ENCODE data around the gene TRIM59.
A peak's percentile ranks its signal among the peaks of the same experiment; 100 is the strongest.

The TRIM59 gene

DNA sequence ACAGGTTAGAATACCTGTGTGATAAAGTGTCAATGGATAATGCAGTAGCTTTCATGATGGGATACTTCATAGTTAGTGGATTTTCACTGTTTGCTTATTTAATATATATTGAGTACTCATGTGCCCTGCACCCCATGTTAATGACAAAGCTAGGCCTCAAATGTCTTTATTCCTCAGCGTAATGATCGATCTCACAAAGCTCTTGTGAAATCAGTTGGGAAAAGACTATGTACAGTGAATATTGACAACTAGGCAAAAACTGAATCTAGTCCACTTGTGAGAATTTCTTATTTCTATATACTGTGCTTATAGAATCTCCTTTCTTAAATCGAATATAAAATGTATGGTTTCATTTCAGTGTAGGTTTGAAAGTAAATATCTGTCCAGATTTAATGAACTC lies 32.3 kb downstream of the TRIM59 start:
- TF ChIP-seq, protein P1, sequence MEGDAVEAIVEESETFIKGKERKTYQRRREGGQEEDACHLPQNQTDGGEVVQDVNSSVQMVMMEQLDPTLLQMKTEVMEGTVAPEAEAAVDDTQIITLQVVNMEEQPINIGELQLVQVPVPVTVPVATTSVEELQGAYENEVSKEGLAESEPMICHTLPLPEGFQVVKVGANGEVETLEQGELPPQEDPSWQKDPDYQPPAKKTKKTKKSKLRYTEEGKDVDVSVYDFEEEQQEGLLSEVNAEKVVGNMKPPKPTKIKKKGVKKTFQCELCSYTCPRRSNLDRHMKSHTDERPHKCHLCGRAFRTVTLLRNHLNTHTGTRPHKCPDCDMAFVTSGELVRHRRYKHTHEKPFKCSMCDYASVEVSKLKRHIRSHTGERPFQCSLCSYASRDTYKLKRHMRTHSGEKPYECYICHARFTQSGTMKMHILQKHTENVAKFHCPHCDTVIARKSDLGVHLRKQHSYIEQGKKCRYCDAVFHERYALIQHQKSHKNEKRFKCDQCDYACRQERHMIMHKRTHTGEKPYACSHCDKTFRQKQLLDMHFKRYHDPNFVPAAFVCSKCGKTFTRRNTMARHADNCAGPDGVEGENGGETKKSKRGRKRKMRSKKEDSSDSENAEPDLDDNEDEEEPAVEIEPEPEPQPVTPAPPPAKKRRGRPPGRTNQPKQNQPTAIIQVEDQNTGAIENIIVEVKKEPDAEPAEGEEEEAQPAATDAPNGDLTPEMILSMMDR (IDR thresholded peaks at IDR 0.05; ENCODE audit: low read depth, low read length, missing control alignments), result no peak
- in situ Hi-C loops (cut with HindIII; ENCODE audit: low sequenced_read_pairs), result no loop called here
- DNase-seq (ENCODE audit: low read depth), result no peak
- no peak overlapping the region for H3K4me3 ChIP-seq (ENCODE audit: low read depth, low read length)

DNA sequence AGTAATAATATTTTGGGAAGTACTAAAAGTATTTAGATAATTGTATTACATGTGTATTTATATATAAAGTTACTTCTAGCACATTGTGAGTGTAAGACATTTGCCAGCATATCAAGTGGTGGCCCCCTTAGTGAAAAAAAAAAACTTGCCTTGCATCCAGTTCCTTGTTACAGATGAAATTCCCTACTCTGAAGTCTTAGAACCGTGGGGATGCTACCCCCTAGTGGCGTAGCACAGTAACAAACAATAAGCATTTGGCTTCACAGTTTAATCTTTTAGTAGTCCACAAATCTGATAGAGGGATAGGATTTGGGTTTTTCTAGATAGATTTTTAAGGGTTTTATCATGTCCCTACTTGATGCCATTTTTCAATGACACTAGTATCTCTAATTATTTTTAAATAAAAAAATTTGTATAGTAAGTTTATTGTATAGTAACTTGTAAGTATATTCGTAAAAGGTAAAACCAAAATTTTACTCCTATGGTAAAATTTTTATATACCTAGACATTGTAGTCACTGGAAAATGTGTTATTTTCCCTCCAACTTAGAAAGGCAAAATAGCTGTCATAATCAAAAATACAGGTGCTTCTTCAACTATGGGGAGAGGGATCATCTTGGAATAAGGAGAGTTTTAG lies 35.9 kb downstream of the TRIM59 start:
- H3K4me3 ChIP-seq (ENCODE audit: low read depth, low read length), result no peak overlapping the region
- TF ChIP-seq, protein P1 (IDR thresholded peaks at IDR 0.05; ENCODE audit: low read depth, low read length, missing control alignments), result peak; percentile 86
- DNase-seq (ENCODE audit: low read depth), result peak; percentile 80
- in situ Hi-C loops (cut with HindIII; ENCODE audit: low sequenced_read_pairs), result no loop called here

DNA sequence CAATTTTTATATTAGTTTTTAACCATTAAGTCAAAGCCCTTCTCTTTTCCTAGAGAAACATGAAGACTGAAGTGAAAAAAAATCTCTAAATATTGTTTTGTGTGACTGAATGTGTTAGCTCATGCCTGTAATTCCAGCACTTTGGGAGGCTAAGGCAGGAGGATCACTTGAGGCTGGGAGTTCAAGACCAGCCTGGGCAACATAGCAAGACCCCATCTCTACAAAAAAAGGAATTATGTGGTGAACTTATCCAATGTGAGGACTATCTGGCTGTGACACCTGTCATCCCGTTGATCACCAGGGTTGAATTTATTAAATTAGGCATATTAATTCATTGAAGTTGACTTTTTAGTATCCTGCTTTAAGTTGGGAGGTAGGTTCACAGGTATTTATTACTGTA lies 37.1 kb downstream of the TRIM59 start:
- DNase-seq (ENCODE audit: low read depth), result no peak
- H3K4me3 ChIP-seq (ENCODE audit: low read depth, low read length), result no peak overlapping the region
- in situ Hi-C loops (cut with HindIII; ENCODE audit: low sequenced_read_pairs), result no loop called here
- TF ChIP-seq, protein P1 (IDR thresholded peaks at IDR 0.05; ENCODE audit: low read depth, low read length, missing control alignments), result no peak

DNA sequence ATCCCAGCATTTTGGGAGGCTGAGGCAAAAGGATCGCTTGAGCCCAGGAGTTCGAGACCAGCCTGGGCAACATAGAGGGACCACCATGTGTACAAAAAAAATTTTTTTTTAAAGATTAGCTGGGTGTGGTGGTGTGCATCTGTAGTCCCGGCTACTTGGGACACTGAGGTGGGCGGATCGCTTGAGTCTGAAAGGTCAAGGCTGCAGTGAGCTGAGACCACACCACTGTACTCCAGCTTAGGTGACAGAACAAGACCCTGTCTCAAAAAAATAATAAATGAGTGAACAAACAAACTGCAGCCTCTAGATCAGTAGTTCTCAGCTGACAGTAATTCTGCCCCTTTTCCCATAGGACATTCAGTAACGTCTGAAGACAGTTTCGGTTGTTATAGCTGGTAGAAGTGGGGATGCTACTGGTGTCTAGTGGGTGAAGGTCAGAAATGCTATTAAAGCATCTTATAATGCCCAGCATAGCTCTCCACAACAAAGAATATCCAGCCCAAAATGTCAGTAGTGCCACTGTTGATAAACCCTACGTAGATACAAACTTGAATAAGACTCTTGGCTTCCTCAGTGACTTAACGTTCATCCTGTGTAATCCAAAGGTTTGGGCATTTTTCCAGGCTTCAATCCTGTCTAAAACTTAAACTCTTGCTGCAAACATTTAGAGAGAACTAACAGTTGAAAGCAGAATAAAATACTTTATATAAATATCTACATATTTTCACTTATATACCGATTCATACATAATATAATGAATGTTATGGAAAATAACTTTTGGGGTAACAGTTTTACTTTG lies 39.6 kb downstream of the TRIM59 start:
- TF ChIP-seq, protein P1 (IDR thresholded peaks at IDR 0.05; ENCODE audit: low read depth, low read length, missing control alignments), result no peak
- in situ Hi-C loops (cut with HindIII; ENCODE audit: low sequenced_read_pairs), result no loop called here
- H3K4me3 ChIP-seq (ENCODE audit: low read depth, low read length), result no peak overlapping the region
- no peak for DNase-seq (ENCODE audit: low read depth)

DNA sequence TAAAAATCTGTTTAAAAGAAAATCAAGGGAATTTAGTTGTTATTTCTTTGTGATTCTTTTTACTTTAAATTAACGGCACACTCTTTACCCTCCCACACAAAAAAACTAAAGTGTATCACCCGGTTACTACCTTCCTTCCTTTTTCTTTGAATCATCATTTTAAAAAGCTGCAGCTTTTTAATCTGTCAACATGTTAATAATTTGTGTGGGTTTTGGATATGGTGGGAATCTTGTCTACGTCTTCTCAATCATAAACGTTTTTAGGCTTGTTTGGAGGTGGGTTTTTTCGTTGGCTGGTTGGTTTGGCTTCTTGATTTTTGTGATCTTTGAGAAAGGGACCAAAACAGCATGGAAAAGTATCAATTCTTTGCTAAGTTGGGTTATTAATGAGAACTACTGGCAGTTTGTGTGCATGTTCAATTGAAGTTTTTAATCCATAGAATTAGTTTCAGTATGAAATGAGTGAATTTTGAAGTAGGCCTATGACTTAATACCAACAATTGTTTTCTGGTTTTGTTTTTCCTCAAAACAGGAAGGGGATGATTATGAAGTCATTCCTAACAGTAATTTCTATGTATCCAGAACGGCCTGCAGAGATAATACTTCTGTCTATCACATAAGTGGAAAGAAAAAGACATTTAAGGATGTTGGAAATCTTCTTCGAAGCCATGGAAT lies 45.7 kb downstream of the TRIM59 start:
- no peak overlapping the region for H3K4me3 ChIP-seq (ENCODE audit: low read depth, low read length)
- in situ Hi-C loops (cut with HindIII; ENCODE audit: low sequenced_read_pairs), result no loop called here
- TF ChIP-seq, protein P1 (IDR thresholded peaks at IDR 0.05; ENCODE audit: low read depth, low read length, missing control alignments), result no peak
- DNase-seq (ENCODE audit: low read depth), result no peak

DNA sequence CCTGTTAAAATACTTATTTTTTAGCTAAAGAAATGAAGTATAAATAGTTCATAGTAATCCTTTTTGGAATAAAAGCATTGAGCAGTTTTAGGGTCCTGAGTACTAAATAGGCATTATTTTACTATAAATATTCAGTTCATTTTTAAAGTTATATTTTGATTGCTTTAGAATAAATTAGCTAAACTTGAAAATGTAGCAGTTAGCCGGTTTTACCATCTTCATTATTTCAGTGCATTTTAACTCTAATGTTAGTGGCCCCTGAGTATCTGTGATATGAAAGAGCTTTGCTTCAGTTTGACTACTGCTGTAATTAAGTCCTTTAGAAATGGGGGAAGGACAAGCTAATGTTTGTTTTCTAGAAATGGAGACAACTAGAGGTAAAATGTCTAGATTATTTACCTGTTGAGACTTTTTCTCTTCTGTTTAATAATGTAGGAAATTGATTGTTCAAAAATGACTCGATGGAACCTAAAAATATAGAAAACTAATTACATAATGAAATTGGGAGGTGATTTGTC lies 46.5 kb downstream of the TRIM59 start:
- peak overlapping the region; percentile 58 for H3K4me3 ChIP-seq (ENCODE audit: low read depth, low read length)
- DNase-seq (ENCODE audit: low read depth), result no peak

More for the DNA sequence above, 46.5 kb downstream of the TRIM59 start:
- in situ Hi-C loops (cut with HindIII; ENCODE audit: low sequenced_read_pairs), result no loop called here
- TF ChIP-seq, protein P1 (IDR thresholded peaks at IDR 0.05; ENCODE audit: low read depth, low read length, missing control alignments), result no peak

Measured in astrocyte of the cerebellum (primary cell).